ENCODE measurements around the gene SYT1. TPM values are rescaled to one million over a fixed set of nuclear protein-coding genes. Genes with fewer than 3 reads are reported as not detected.

SYT1 gene
- total RNA-seq, 4 donors from 2014 or later: 9.7 to 24.3 (median 18.3) TPM

DNA sequence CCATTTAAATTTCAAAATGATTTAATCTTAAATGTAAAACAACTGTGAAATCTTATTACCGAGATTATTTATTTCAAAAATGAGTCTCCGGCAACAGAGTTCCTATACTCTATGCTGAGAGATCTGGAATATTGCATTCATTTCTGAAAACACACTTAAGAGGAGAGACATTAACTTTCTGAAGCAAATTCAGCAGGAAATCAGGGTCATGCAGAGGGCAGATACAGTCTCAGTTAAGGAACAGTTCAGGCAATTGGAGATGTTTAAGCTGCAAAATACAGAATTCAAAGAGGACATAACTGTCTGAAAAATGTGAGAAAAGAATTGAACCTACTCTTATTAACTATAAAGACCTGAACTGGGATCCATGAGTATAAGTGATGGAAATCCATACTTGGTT lies 505.4 kb downstream of the SYT1 start:
- no peaks in the 10 kb centered on the region for H3K27me3 ChIP-seq
- H3K36me3 ChIP-seq: no peaks in the 10 kb centered on the region
- intact Hi-C loops (cut with DNase I; ENCODE audit: low total_unique reads): no loop called here
- no peak overlapping the region for H3K27ac ChIP-seq
- H3K9me3 ChIP-seq: no peaks in the 10 kb centered on the region
- no peak overlapping the region for H3K4me3 ChIP-seq
- H3K4me1 ChIP-seq: no peaks in the 10 kb centered on the region
- no peak for DNase-seq
- TF ChIP-seq POLR2A (IDR thresholded peaks at IDR 0.05): no peak
- TF ChIP-seq CTCF (IDR thresholded peaks at IDR 0.05): no peak

- TF ChIP-seq POLR2A (IDR thresholded peaks at IDR 0.05) (no peak), CTCF (IDR thresholded peaks at IDR 0.05) (no peak)
- Histone ChIP-seq H3K27me3 (no peaks in the 10 kb centered on the region), H3K4me1 (no peaks in the 10 kb centered on the region), H3K9me3 (no peaks in the 10 kb centered on the region), H3K36me3 (no peaks in the 10 kb centered on the region), H3K4me3 (no peak overlapping the region), H3K27ac (no peak overlapping the region)
- intact Hi-C loops (cut with DNase I; ENCODE audit: low total_unique reads): no loop called here
- no peak for DNase-seq
These were observed 506.7 kb downstream of the SYT1 start for GRCh38 chr12:79371226-79371625.

- no peaks in the 10 kb centered on the region for H3K36me3 ChIP-seq
- TF ChIP-seq CTCF (IDR thresholded peaks at IDR 0.05): peak in 3 of 4 experiments; percentile 26 to 49 (median 45)
- TF ChIP-seq POLR2A (IDR thresholded peaks at IDR 0.05): no peak
- no peak for DNase-seq
- H3K27ac ChIP-seq: no peak overlapping the region
- H3K27me3 ChIP-seq: no peaks in the 10 kb centered on the region
- intact Hi-C loops (cut with DNase I; ENCODE audit: low total_unique reads): no loop called here
- no peak overlapping the region for H3K4me3 ChIP-seq
- H3K9me3 ChIP-seq: no peaks in the 10 kb centered on the region
- H3K4me1 ChIP-seq: no peaks in the 10 kb centered on the region
These were observed 509.4 kb downstream of the SYT1 start for GRCh38 chr12:79373896-79374499.

GRCh38 chr12:79374545-79374944 lies 510.0 kb downstream of the SYT1 start:
- TF ChIP-seq POLR2A (IDR thresholded peaks at IDR 0.05) (no peak), CTCF (IDR thresholded peaks at IDR 0.05) (peak in 1 of 4 experiments; percentile 9)
- no peaks in the 10 kb centered on the region for H3K4me1 ChIP-seq
- H3K9me3 ChIP-seq: no peaks in the 10 kb centered on the region
- no peak overlapping the region for H3K27ac ChIP-seq
- DNase-seq: no peak
- no peaks in the 10 kb centered on the region for H3K36me3 ChIP-seq
- intact Hi-C loops (cut with DNase I; ENCODE audit: low total_unique reads): no loop called here
- no peaks in the 10 kb centered on the region for H3K27me3 ChIP-seq
- H3K4me3 ChIP-seq: no peak overlapping the region

DNA sequence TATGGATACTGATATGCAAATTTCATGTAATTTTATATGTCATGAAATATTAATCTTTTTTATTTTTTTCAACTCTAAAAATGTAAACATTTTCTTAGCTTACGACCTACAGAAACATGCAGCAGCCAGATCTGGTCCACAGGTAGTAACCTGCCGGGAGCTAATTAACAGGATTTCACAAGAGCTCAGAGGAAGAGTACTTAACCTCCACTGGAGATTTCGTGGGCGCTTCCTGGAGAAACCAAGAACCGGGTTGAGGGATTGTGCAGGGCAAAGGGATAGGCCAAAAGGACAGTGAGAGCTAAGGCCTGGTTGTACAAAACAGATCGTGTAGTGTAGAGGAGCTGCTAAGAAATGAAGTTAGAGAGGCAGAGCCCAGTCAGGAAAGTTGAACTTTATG lies 510.5 kb downstream of the SYT1 start:
- Histone ChIP-seq H3K4me1 (no peaks in the 10 kb centered on the region), H3K27ac (no peak overlapping the region), H3K36me3 (no peaks in the 10 kb centered on the region), H3K9me3 (no peaks in the 10 kb centered on the region), H3K27me3 (no peaks in the 10 kb centered on the region), H3K4me3 (no peak overlapping the region)
- no peak for DNase-seq
- TF ChIP-seq POLR2A (IDR thresholded peaks at IDR 0.05) (no peak), CTCF (IDR thresholded peaks at IDR 0.05) (no peak)
- intact Hi-C loops (cut with DNase I; ENCODE audit: low total_unique reads): no loop called here

Data from uterus (tissue), 4 donors.